SK-N-SH (cell line): ENCODE data around the gene TRIM66.

Experiments
- CTCF ChIP-seq: fragments of 200-600 bp; sonication (generic); IDR thresholded peaks from 2 replicates; pipeline ENCODE4 v1.6.1; 2017; ENCODE audit warnings: antibody characterized with exemption, mild to moderate bottlenecking, moderate library complexity
- FOXM1 ChIP-seq: IDR thresholded peaks from 2 replicates; pipeline ENCODE4 v1.4.0; 2012; ENCODE audit warnings: low read depth, mild to moderate bottlenecking
- GABPA ChIP-seq: IDR thresholded peaks from 2 replicates; pipeline ENCODE4 v1.4.0; 2012; ENCODE audit warnings: low read depth, mild to moderate bottlenecking
- MEF2A ChIP-seq: IDR thresholded peaks from 2 replicates; pipeline ENCODE4 v1.4.0; 2012; ENCODE audit warnings: low read depth, borderline replicate concordance
- MXI1 ChIP-seq: IDR thresholded peaks from 2 replicates; pipeline ENCODE4 v1.6.1; 2012; ENCODE audit warnings: mild to moderate bottlenecking, low read depth, low read length, improper control_type of control experiment

DNA sequence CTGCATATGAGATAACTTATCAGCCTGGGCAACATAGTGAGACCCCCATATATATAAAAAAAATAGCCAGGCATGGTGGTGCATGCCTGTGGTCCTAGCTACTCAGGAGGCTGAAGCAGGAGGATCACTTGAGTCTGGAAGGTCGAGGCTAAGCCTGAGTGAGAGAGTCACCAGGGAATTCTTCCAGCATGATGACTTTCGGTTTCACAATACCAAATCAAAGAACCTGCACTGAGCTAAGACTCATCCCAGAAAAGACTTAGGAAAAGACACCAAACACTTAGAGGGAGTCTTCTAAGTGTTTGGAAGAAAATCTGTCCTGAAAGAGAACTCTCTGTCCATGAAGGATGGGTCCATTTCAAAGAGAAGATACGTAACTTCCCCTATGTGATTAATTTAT lies 101.2 kb downstream of the TRIM66 start:
- no peak for TF ChIP-seq MXI1
- no peak for TF ChIP-seq CTCF
- no peak for TF ChIP-seq MEF2A
- no peak for TF ChIP-seq GABPA
- no peak for TF ChIP-seq FOXM1
